H1 (cell line): Measurements from ENCODE around the gene DPYD. TPM values are rescaled to one million over a fixed set of nuclear protein-coding genes. Genes with fewer than 3 reads are reported as not detected.

Experiments
- CTCF ChIA-PET: fragments of 300-600 bp; sonication (Branson Sonifier 250); formaldehyde crosslinking; loops from one replicate; lab custom pipeline; 2021; ENCODE audit not compliant: partially characterized antibody; lab: Charles Lee
- POLR2A ChIA-PET: fragments of 300-600 bp; sonication (Branson Sonifier 250); formaldehyde crosslinking; loops from one replicate; lab custom pipeline; 2021; ENCODE audit warnings: inconsistent platforms; ENCODE audit not compliant: partially characterized antibody; lab: Charles Lee
- DNase-seq, 2 experiments: peaks; one replicate each; pipeline versions ENCODE4 v3.0.0 to v3.0.0-alpha.2; 2010 to 2022; ENCODE audit warnings: low spot score in 2 of 2, low read depth in 1 of 2, mixed read lengths in 1 of 2
- FAIRE-seq: peaks from 2 replicates; lab custom pipeline; 2011; peaks lifted over from hg19 to GRCh38; lab: Jason Lieb, UNC
- H2AFZ ChIP-seq: 2 replicates; pipeline ENCODE4 v1.8.1; 2012; ENCODE audit warnings: low read length, inconsistent platforms
- H2AK5ac ChIP-seq: 2 replicates; pipeline ENCODE4 v1.6.1; 2013; ENCODE audit warnings: low read depth, low read length
- H2BK120ac ChIP-seq: replicated peaks from 2 replicates; pipeline ENCODE3; 2013; ENCODE audit warnings: low read depth, low read length, inconsistent platforms
- H2BK12ac ChIP-seq: 2 replicates; pipeline ENCODE4 v1.6.1; 2013; ENCODE audit warnings: low read depth, low read length
- H2BK15ac ChIP-seq: 2 replicates; pipeline ENCODE4 v1.6.1; 2013; ENCODE audit warnings: low read length
- H2BK20ac ChIP-seq: 2 replicates; pipeline ENCODE4 v1.6.1; 2013; ENCODE audit warnings: low read length
- H2BK5ac ChIP-seq: 2 replicates; pipeline ENCODE4 v1.6.1; 2013; ENCODE audit warnings: low read depth, low read length
- H3K14ac ChIP-seq: 2 replicates; pipeline ENCODE4 v1.6.1; 2013; ENCODE audit warnings: inconsistent platforms; ENCODE audit not compliant: insufficient read length
- H3K18ac ChIP-seq: 2 replicates; pipeline ENCODE4 v1.6.1; 2013; ENCODE audit warnings: low read length; ENCODE audit errors: extremely low read depth
- H3K23ac ChIP-seq: 2 replicates; pipeline ENCODE4 v1.6.1; 2013; ENCODE audit warnings: inconsistent platforms; ENCODE audit not compliant: insufficient read length
- H3K23me2 ChIP-seq: 2 replicates; pipeline ENCODE4 v1.6.1; 2013; ENCODE audit warnings: low read depth, low read length
- H3K27ac ChIP-seq: 2 replicates; pipeline ENCODE4 v1.6.1; 2011; ENCODE audit warnings: low read depth, low read length, inconsistent platforms
- H3K27me3 ChIP-seq, 4 experiments: replicated peaks in 1 of 4; 1 replicate in 1 of 4; 2 replicates in 3 of 4; pipeline versions ENCODE4 v1.6.1 to v1.8.1; 2011 to 2013; ENCODE audit warnings: low read length in 3 of 4, mild to moderate bottlenecking in 3 of 4, inconsistent platforms in 2 of 4, mixed read lengths in 2 of 4, moderate library complexity in 1 of 4; ENCODE audit not compliant: control insufficient read depth in 3 of 4, insufficient read depth in 3 of 4; ENCODE audit errors: extremely low read depth in 1 of 4
- H3K36me3 ChIP-seq, 4 experiments: 2 replicates each; pipeline versions ENCODE4 v1.6.1 to v1.8.1; 2011 to 2013; ENCODE audit warnings: mild to moderate bottlenecking in 4 of 4, low read length in 3 of 4, moderate library complexity in 2 of 4, control low read depth in 1 of 4, inconsistent platforms in 1 of 4; ENCODE audit not compliant: insufficient read depth in 4 of 4, control insufficient read depth in 2 of 4
- H3K4ac ChIP-seq: replicated peaks from 2 replicates; pipeline ENCODE3; 2013; ENCODE audit warnings: low read length, low read depth, mixed read lengths, inconsistent platforms; ENCODE audit not compliant: insufficient read length
- H3K4me1 ChIP-seq, 4 experiments: replicated peaks in 1 of 4; 1 replicate in 1 of 4; 2 replicates in 3 of 4; pipeline versions ENCODE4 v1.6.1 to v1.8.1; 2011 to 2013; ENCODE audit warnings: low read length in 3 of 4, inconsistent platforms in 2 of 4, mixed read lengths in 1 of 4; ENCODE audit not compliant: insufficient read depth in 4 of 4, control insufficient read depth in 3 of 4
- H3K4me2 ChIP-seq, 2 experiments: 2 replicates each; pipeline versions ENCODE4 v1.6.1 to v1.8.1; 2011 to 2013; ENCODE audit warnings: low read depth in 2 of 2, low read length in 2 of 2, control low read depth in 1 of 2, inconsistent platforms in 1 of 2, mild to moderate bottlenecking in 1 of 2; ENCODE audit not compliant: insufficient read depth in 1 of 2
- H3K4me3 ChIP-seq, 4 experiments: fragments of 200-600, 300-600 bp in 1 of 4; sonication (generic), shearing (Covaris generic), sonication (Bioruptor Twin) in 1 of 4; 2 replicates each; pipeline versions ENCODE4 v1.5.1 to v1.8.1; 2011 to 2016; ENCODE audit warnings: low read length in 4 of 4, low read depth in 3 of 4, control low read depth in 2 of 4, inconsistent platforms in 2 of 4, mild to moderate bottlenecking in 2 of 4, mixed read lengths in 1 of 4, moderate library complexity in 1 of 4; ENCODE audit not compliant: insufficient read depth in 2 of 4; ENCODE audit errors: extremely low read depth in 1 of 4
- H3K56ac ChIP-seq: replicated peaks from 2 replicates; pipeline ENCODE3; 2013; ENCODE audit warnings: low read depth, mild to moderate bottlenecking, mixed read lengths, low read length, inconsistent platforms; ENCODE audit not compliant: insufficient read length
- H3K79me1 ChIP-seq: 2 replicates; pipeline ENCODE4 v1.6.1; 2013; ENCODE audit warnings: low read depth, low read length, control low read depth
- H3K79me2 ChIP-seq, 2 experiments: 2 replicates each; pipeline versions ENCODE4 v1.6.1 to v1.8.1; 2012 to 2013; ENCODE audit warnings: low read length in 2 of 2, mild to moderate bottlenecking in 2 of 2, inconsistent platforms in 1 of 2; ENCODE audit not compliant: insufficient read depth in 2 of 2, control insufficient read depth in 1 of 2
- H3K9ac ChIP-seq, 4 experiments: replicated peaks in 1 of 4; 1 replicate in 1 of 4; 2 replicates in 3 of 4; pipeline versions ENCODE4 v1.6.1 to v1.8.1; 2011 to 2013; ENCODE audit warnings: low read depth in 3 of 4, low read length in 3 of 4, control low read depth in 2 of 4, mild to moderate bottlenecking in 2 of 4, moderate library complexity in 2 of 4, inconsistent platforms in 1 of 4; ENCODE audit errors: extremely low read depth in 1 of 4
- H3K9me3 ChIP-seq, 2 experiments: 2 replicates each; pipeline versions ENCODE4 v1.6.1 to v1.8.1; 2012 to 2013; ENCODE audit warnings: mild to moderate bottlenecking in 2 of 2, moderate library complexity in 2 of 2, control low read depth in 1 of 2, inconsistent platforms in 1 of 2, low read depth in 1 of 2, low read length in 1 of 2, mixed read lengths in 1 of 2; ENCODE audit not compliant: insufficient read depth in 2 of 2
- H4K20me1 ChIP-seq, 2 experiments: replicated peaks in 1 of 2; 2 replicates each; pipeline versions ENCODE3 to v1.8.1; 2011 to 2013; ENCODE audit warnings: inconsistent platforms in 2 of 2, low read length in 2 of 2, mild to moderate bottlenecking in 1 of 2; ENCODE audit not compliant: insufficient read depth in 2 of 2, control insufficient read depth in 1 of 2
- H4K5ac ChIP-seq: 2 replicates; pipeline ENCODE4 v1.6.1; 2013; ENCODE audit warnings: low read length, low read depth, mixed read lengths, inconsistent platforms; ENCODE audit not compliant: insufficient read length
- H4K8ac ChIP-seq: 2 replicates; pipeline ENCODE4 v1.8.0; 2013; ENCODE audit warnings: mild to moderate bottlenecking, moderate library complexity, low read length, inconsistent platforms; ENCODE audit not compliant: insufficient read depth; ENCODE audit errors: extremely low read depth
- H4K91ac ChIP-seq: replicated peaks from 2 replicates; pipeline ENCODE3; 2013; ENCODE audit warnings: low read length, mixed read lengths, inconsistent platforms; ENCODE audit not compliant: insufficient read length
- BCL11A ChIP-seq, 2 experiments: IDR thresholded peaks; one replicate each; pipeline ENCODE4 v1.6.1; 2011; ENCODE audit warnings: low read depth in 2 of 2, low read length in 2 of 2, mild to moderate bottlenecking in 2 of 2
- EZH2 ChIP-seq: fragments of 200-600 bp; sonication (generic); IDR thresholded peaks from 2 replicates; pipeline ENCODE4 v1.7.1; 2012; ENCODE audit warnings: low read depth, mild to moderate bottlenecking, moderate library complexity, low read length, inconsistent platforms; ENCODE audit not compliant: severe bottlenecking
- HDAC6 ChIP-seq: IDR thresholded peaks from one replicate; pipeline ENCODE4 v1.7.1; 2012; ENCODE audit warnings: low read depth, mild to moderate bottlenecking, inconsistent platforms, low read length, moderate library complexity
- POLR2AphosphoS5 ChIP-seq: IDR thresholded peaks from 2 replicates; pipeline ENCODE4 v1.6.1; 2011; ENCODE audit warnings: low read depth, low read length
- SAP30 ChIP-seq: fragments of 300-600 bp; sonication (generic); IDR thresholded peaks from 2 replicates; pipeline ENCODE4 v1.7.1; 2012; ENCODE audit warnings: low read length, moderate library complexity, mild to moderate bottlenecking, inconsistent platforms; ENCODE audit not compliant: insufficient read depth, insufficient replicate concordance
- SUZ12 ChIP-seq: fragments of 200-600 bp; sonication (generic); IDR thresholded peaks from 2 replicates; pipeline ENCODE4 v1.6.1; 2012; ENCODE audit warnings: mild to moderate bottlenecking, inconsistent platforms, low read length, moderate library complexity, mixed read lengths
- TAF7 ChIP-seq: optimal IDR thresholded peaks from 2 replicates; pipeline ENCODE3; 2011; ENCODE audit warnings: low read depth, mild to moderate bottlenecking, inconsistent platforms, low read length, moderate library complexity, borderline replicate concordance
- WGBS, 2 experiments: shearing (Covaris generic) in 1 of 2; methylation state at CpG; one replicate each; pipeline versions ENCODE4 v1.1.6 to v1.1.7; 2013 to 2015; ENCODE audit warnings: low lambda C conversion rate in 2 of 2, mixed read lengths in 2 of 2, inconsistent platforms in 1 of 2, low coverage in 1 of 2, missing lambda C conversion rate in 1 of 2; ENCODE audit not compliant: insufficient replicate concordance in 2 of 2, insufficient coverage in 1 of 2, insufficient read length in 1 of 2; ENCODE audit errors: extremely low coverage in 1 of 2, missing lambda C conversion rate in 1 of 2; 5-methylcytosine and 5-hydroxymethylcytosine counted together
- polyA plus RNA-seq, 7 experiments: library from polyadenylated mRNA; depleted of rRNA in 3 of 7; stranded (reverse) in 5 of 7; unstranded in 2 of 7; fragments of >200 nt in 5 of 7; fragments of 200-250 nt in 2 of 7; gene quantifications; 1 replicate in 5 of 7; 2 replicates in 1 of 7; 4 replicates in 1 of 7; pipeline versions ENCODE4 v1.2.1 to v1.2.3, GENCODE V29; 2011 to 2013; ENCODE audit warnings: missing spikeins in 2 of 7, mixed read lengths in 2 of 7
- total RNA-seq: library from RNA; stranded (reverse); fragmentation: NEBNext Ultra II Directional; extraction: Animal tissue kit (Norgen Biotek cat#: 25700); gene quantifications from 2 replicates; pipeline ENCODE4 v1.2.1, GENCODE V29; 2021
- TF ChIP-seq, protein P1 (sequence below), 3 experiments: IDR thresholded peaks; 1 replicate in 2 of 3; 2 replicates in 1 of 3; pipeline versions ENCODE4 v1.5.1 to v1.6.1; 2011; ENCODE audit warnings: low read length in 3 of 3, mild to moderate bottlenecking in 3 of 3, inconsistent platforms in 2 of 3, low read depth in 1 of 3, moderate library complexity in 1 of 3; ENCODE audit not compliant: insufficient read depth in 1 of 3; ENCODE audit errors: control extremely low read depth in 1 of 3
- TF ChIP-seq, protein P2 (sequence below): IDR thresholded peaks from 2 replicates; pipeline ENCODE4 v1.6.1; 2012; ENCODE audit warnings: inconsistent platforms

The DPYD gene
- total and polyA plus RNA-seq, 2 of the 8 experiments (the other 6 are each of a cell fraction or from before 2014, with no cell fraction given) = 0.29 to 0.73 TPM

DNA sequence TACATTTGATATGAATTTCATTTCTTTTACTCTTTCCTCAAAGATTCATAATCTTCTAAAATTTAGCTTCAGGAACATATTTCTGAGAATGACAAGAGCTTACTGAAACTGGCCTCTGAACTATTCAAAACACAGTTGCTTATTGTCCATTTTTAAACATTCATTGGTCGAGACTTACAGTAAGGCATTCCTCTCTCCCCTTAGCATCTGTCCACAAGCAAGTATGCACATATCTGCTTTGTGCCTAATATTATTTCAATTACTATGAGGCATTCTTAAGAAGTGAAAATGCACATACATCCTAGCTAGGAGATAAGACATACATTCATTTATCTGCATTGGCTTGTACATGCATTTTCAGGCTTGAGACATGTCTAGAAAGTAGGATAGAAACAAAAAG, 710.5 kb downstream of the DPYD start:
- no peaks in the 10 kb centered on the region for H4K20me1 ChIP-seq
- no peak overlapping the region for H4K91ac ChIP-seq
- no peak overlapping the region for H2BK5ac ChIP-seq
- no peak overlapping the region for H3K4ac ChIP-seq
- no peak overlapping the region for H3K14ac ChIP-seq
- DNase-seq = no peak
- H3K79me1 ChIP-seq = no peaks in the 10 kb centered on the region
- H2BK120ac ChIP-seq = no peak overlapping the region
- H3K36me3 ChIP-seq = no peaks in the 10 kb centered on the region; a peak in 1 of 8 replicates
- H3K23me2 ChIP-seq = no peaks in the 10 kb centered on the region
- H3K9ac ChIP-seq = no peak overlapping the region
- H2BK12ac ChIP-seq = no peak overlapping the region
- H4K8ac ChIP-seq = no peak overlapping the region
- H3K27me3 ChIP-seq = no peaks in the 10 kb centered on the region
- H3K4me2 ChIP-seq = no peak overlapping the region
- H3K18ac ChIP-seq = no peak overlapping the region
- no peak overlapping the region for H4K5ac ChIP-seq
- no peak overlapping the region for H3K23ac ChIP-seq
- H2AK5ac ChIP-seq = no peak overlapping the region
- ChIA-PET POLR2A (no interaction called here), CTCF (interaction anchor here (0.6 to 1.1 kb wide), 2 partner anchors 315 to 894 kb away, joined by 3 to 4 read pairs; no protein-coding TSS in a partner anchor)
- no peaks in the 10 kb centered on the region for H3K9me3 ChIP-seq
- WGBS, 2 experiments = 93% methylated on average over 1 of the region's 1 CpG; no CpG with 5 or more reads in 1 of the 2 experiments
- no peak overlapping the region for H2BK20ac ChIP-seq
- H3K79me2 ChIP-seq = no peaks in the 10 kb centered on the region
- no peaks in the 10 kb centered on the region for H3K4me1 ChIP-seq
- H3K56ac ChIP-seq = no peak overlapping the region
- H3K27ac ChIP-seq = no peak overlapping the region
- H2BK15ac ChIP-seq = no peak overlapping the region
- H3K4me3 ChIP-seq = no peak overlapping the region
- no peak overlapping the region for H2AFZ ChIP-seq
- FAIRE-seq = no peak
- TF ChIP-seq POLR2AphosphoS5 (no peak), SUZ12 (no peak), SAP30 (no peak), HDAC6 (no peak), TAF7 (no peak), EZH2 (no peak), BCL11A (IDR thresholded peaks at IDR 0.05; ENCODE audit: low read depth in 2 of 2, low read length in 2 of 2) (no peak)
- TF ChIP-seq, protein P1, sequence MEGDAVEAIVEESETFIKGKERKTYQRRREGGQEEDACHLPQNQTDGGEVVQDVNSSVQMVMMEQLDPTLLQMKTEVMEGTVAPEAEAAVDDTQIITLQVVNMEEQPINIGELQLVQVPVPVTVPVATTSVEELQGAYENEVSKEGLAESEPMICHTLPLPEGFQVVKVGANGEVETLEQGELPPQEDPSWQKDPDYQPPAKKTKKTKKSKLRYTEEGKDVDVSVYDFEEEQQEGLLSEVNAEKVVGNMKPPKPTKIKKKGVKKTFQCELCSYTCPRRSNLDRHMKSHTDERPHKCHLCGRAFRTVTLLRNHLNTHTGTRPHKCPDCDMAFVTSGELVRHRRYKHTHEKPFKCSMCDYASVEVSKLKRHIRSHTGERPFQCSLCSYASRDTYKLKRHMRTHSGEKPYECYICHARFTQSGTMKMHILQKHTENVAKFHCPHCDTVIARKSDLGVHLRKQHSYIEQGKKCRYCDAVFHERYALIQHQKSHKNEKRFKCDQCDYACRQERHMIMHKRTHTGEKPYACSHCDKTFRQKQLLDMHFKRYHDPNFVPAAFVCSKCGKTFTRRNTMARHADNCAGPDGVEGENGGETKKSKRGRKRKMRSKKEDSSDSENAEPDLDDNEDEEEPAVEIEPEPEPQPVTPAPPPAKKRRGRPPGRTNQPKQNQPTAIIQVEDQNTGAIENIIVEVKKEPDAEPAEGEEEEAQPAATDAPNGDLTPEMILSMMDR (IDR thresholded peaks at IDR 0.05; ENCODE audit: control extremely low read depth in 1 of 3, insufficient read depth in 1 of 3, low read depth in 1 of 3, low read length in 3 of 3) = no peak
- TF ChIP-seq, protein P2, sequence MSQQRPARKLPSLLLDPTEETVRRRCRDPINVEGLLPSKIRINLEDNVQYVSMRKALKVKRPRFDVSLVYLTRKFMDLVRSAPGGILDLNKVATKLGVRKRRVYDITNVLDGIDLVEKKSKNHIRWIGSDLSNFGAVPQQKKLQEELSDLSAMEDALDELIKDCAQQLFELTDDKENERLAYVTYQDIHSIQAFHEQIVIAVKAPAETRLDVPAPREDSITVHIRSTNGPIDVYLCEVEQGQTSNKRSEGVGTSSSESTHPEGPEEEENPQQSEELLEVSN = no peak
